Measurements from ENCODE around the gene RRP1B.

DNA sequence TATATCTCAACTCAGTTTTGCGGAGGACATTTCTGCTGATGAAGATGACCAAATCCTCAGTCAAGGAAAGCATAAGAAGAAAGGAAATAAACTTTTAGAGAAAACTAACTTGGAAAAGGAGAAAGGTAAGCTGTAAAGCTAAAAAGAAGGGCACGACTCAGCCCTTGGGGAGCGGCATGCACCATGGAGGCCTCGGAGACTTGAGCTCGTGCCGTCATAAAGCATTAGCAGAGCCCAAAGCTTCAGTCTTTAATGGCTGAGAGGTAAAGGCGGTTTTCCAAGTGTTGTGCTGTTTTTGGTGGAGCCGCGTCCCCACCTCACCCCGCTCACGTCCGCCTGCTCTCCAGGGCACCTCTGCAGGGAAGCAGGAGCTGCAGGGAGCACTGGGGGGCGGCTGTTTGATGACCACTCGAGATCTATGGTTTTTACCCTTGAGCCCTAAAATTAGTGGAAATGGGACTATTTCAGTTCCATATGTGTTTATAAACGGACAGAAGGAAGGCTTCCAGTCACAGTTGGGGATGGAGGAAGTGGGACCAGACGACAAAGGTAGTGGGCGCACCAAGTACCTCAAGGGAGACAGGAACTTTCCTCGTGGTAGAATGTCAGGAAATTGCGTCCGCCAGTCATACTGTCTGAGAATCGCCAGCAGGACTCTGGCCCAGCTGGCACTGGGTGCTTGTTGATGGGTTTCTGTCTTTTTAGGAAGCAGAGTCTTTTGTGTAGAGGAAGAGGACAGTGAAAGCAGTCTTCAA is 27.6 kb downstream of the RRP1B start:
- TF ChIP-seq CSDC2 (CRISPR knock-in tag; IDR thresholded peaks at IDR 0.05) (no peak), GLIS3 (CRISPR knock-in tag; IDR thresholded peaks at IDR 0.05) (no peak), ZNF70 (CRISPR knock-in tag; IDR thresholded peaks at IDR 0.05) (no peak), ZNF8 (CRISPR knock-in tag; IDR thresholded peaks at IDR 0.05) (no peak), ZFP30 (CRISPR knock-in tag; IDR thresholded peaks at IDR 0.05) (no peak), ARNTL (CRISPR knock-in tag; IDR thresholded peaks at IDR 0.05; ENCODE audit: borderline replicate concordance, low read depth) (no peak), RARB (CRISPR knock-in tag; IDR thresholded peaks at IDR 0.05) (no peak), ESRRG (CRISPR knock-in tag; IDR thresholded peaks at IDR 0.05) (no peak), ZC3H10 (CRISPR knock-in tag; IDR thresholded peaks at IDR 0.05) (no peak)
- TF ChIP-seq, protein P1, sequence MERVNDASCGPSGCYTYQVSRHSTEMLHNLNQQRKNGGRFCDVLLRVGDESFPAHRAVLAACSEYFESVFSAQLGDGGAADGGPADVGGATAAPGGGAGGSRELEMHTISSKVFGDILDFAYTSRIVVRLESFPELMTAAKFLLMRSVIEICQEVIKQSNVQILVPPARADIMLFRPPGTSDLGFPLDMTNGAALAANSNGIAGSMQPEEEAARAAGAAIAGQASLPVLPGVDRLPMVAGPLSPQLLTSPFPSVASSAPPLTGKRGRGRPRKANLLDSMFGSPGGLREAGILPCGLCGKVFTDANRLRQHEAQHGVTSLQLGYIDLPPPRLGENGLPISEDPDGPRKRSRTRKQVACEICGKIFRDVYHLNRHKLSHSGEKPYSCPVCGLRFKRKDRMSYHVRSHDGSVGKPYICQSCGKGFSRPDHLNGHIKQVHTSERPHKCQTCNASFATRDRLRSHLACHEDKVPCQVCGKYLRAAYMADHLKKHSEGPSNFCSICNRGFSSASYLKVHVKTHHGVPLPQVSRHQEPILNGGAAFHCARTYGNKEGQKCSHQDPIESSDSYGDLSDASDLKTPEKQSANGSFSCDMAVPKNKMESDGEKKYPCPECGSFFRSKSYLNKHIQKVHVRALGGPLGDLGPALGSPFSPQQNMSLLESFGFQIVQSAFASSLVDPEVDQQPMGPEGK (CRISPR knock-in tag; IDR thresholded peaks at IDR 0.05; ENCODE audit: borderline replicate concordance), result no peak
- TF ChIP-seq, protein P2, sequence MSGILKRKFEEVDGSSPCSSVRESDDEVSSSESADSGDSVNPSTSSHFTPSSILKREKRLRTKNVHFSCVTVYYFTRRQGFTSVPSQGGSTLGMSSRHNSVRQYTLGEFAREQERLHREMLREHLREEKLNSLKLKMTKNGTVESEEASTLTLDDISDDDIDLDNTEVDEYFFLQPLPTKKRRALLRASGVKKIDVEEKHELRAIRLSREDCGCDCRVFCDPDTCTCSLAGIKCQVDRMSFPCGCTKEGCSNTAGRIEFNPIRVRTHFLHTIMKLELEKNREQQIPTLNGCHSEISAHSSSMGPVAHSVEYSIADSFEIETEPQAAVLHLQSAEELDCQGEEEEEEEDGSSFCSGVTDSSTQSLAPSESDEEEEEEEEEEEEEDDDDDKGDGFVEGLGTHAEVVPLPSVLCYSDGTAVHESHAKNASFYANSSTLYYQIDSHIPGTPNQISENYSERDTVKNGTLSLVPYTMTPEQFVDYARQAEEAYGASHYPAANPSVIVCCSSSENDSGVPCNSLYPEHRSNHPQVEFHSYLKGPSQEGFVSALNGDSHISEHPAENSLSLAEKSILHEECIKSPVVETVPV (CRISPR knock-in tag; IDR thresholded peaks at IDR 0.05), result no peak

All from SK-N-SH treated with all-trans-retinoic acid at 6 μM for 48 hours (cell line).